Midbrain (tissue), 1 donor: ENCODE results near the gene TLL2.

ENCODE experiments used
- DNase-seq: peaks from one replicate; lab custom pipeline; 2025; lab: John Stamatoyannopoulos, UW

TLL2 gene

DNA sequence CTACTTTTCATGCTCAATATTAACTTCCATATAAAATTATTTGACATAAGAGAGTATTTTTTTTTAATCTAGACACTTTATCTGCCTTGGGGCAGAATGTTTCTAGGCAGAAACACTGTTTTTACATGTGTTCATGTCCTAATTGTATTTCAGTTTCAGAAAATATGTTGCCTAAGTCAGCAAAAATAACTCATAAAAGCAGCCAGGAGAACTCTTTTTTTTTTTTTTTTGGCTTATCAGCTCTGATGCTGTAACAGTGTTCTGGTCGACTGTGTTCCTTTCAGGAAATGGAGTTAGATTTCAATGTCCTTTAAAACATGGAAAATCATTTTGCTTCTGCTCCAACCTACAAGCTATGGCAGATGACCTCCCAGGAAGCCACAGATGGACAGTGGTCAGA is 91.7 kb downstream of the TLL2 start:
- no peak for DNase-seq

DNA sequence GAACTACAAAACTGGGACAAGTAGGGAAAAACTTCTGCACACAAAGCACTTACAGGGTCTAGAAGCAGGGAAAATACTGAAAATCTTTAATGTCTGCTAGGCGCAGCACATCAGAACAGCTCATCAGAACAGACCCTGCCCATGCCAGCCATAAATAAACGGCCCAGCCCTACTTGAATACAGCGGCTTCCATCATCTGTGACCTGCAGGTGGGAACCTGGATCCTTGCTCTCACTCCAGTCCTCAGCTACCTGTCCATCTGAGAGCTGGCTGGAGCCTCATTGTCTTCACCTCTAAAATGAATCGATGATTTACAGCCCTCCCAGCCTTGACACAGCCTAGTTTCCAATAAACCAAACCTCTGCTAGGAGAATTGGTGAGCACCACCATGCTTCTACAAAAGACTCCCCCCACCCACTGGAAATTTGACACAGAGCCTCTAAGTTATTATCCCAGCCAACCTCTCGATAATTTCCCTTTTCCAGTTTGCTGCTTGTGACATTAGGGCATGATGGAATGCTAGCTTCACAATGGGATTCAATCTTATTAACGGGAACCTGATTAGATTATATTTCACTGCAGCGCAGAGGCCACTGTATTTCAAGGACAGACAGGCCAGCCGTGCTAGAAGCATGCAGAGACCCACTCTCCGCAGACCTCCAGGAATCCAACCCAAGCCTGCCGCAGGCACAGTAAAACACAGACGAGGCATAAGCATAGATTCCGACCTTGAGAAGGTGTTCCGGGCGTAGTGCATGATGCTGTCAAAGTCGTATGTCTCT is 93.3 kb downstream of the TLL2 start:
- DNase-seq: no peak

DNA sequence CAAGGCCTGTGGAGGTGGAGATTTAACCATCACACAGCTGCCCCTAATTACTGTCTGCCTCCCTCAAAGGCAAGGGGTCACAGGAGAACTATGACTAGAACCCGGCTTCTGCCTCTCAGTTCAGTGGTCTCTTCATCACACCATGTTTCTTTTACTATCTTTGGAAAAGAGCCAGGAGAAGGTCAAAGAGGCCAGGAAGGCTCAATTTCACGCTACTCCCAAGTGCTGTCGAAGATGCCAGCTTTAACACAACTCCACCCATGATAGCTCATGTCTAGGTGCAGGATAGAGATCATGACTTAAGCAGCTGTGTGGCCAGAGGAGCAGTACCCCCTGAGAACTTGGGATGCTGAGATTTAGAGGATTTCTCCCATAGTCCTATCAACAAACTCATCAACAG is 94.4 kb downstream of the TLL2 start:
- no peak for DNase-seq

DNA sequence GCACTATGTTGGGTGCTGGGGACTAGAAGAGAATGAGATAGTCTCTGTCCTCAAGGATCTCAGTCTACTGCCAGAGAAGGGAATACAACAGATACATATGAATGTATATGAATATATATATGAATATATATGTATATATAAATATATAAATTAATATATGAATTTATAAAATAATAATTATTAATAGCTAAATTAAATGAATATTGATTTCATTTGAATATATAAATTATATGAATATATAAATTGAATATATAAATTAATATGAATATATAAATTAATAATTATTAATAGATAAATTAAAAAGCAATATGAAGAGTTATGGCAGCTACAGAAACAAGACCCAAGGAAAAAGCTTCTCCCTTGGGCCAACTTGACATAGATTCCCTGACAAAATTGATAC is 95.1 kb downstream of the TLL2 start:
- no peak for DNase-seq

DNA sequence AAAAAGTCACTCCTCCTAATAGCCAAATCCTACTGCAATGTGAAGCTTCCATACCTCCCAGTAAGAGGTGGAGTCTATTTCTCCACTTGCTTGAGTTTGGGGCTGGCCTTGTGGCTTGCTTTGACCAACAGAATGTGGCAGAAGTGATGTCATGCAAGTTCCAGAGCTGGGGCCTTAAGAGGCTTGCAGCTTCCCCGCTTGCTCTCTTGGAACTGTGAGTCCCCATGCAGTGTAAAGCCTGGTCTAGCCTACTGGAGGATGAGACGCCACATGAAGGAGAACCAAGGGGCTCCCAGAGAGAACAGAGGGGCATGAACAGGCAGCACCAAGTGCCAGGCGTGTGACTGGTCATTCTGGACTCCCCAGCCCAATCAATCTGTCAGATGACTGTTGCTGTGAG is 96.3 kb downstream of the TLL2 start:
- DNase-seq: no peak

DNA sequence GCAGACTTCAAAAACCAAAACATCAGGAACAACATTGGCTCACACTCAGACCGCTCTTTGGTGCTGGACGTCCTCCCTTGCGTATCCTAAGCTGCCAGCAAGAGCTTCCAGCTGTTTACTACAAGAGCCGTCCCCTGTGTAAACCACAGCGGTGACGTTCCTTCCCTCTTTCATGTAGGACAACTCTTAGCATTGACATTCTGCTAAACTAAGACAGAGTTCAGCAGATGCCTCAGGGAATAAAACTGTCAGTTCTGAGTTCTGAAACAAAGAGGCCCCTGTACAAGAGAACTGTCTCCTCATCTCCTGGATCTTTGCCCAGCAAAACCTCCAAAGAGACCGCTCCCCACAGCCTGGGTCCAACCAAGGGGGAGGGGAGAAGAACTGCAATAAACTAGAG is 97.1 kb downstream of the TLL2 start:
- DNase-seq: peak; percentile 25

DNA sequence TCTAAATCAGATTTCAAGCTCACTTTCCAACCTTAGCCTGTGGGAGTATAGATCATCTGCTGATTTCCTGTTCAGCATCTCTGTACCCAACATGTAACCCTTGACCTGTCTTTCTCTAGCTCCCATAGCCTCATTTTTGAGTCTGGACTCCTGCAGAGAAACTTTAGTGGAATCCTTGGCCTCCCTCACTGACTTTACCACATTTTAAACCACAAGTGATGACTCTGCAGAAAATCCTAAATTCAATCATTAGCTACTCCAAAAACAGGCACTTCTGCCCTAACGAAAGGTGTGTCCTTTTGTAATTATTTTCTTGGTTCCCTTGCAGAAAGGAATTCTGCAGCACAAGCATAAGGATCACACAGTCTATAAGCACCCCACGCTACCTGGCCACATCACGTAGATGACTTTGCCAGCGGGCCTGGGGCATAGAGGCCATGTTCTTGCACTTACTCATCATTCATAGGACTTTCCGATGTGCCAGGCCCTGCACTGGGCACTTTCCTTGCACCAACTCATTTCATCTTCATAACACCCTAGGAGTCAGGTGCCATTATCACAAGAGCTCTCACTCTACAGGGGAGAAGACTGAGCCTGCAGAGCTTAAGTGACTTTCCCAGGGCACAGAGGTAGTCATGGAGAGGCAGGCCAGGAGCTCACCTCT is 97.7 kb downstream of the TLL2 start:
- no peak for DNase-seq

DNA sequence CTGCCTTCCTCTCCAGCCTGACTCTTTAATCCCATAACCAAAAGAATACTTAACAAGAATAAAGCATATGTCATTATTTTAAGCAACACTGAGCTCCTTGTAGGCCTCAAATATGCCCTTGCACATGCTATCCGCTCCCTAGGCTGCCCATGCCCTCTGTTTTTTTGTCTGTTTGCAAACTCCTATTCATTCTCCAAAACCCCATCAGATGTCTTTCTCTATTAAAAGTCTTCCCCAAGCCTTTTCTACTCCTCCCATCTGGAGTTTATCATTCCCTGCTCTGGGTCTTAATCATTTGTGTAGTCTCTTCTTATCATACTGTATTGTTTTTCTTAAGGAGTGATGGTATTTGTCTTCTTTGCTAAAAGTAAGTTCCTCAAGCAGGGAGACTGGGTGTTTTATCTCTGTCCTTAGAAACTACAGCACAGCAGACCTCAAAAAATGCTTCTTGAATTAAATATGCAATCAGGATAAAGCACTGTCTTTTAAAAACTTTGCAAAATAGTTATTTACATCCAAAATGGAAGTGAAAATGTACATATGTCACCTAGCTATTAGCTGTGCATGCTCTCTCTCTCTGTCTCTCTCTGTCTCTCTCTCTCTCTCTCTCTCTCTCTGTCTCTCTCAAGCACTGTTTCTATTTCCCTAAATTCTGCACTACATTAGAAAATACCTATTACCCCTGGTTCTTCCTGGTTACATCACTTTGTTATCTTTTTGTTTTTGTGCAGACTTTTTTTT is 98.4 kb downstream of the TLL2 start:
- no peak for DNase-seq

DNA sequence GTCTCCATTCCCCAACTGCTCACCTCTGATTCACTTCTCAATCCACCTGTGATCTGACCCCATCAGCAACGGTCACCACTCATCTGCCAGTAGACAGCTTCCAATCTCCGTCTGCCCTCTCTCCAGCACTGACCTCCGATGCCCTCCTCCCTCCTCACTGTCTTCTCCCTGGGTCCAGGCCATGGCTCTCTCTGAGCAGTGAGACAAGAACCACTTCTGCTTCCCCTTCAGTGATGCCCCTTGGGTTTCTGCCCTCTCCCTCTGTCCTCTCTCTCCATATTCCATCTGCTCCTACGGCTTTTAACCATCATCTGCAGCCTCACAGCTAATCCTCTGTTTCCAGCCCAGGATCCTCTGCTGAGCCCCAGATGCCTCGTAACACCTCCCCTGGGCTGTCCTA is 99.4 kb downstream of the TLL2 start:
- no peak for DNase-seq

DNA sequence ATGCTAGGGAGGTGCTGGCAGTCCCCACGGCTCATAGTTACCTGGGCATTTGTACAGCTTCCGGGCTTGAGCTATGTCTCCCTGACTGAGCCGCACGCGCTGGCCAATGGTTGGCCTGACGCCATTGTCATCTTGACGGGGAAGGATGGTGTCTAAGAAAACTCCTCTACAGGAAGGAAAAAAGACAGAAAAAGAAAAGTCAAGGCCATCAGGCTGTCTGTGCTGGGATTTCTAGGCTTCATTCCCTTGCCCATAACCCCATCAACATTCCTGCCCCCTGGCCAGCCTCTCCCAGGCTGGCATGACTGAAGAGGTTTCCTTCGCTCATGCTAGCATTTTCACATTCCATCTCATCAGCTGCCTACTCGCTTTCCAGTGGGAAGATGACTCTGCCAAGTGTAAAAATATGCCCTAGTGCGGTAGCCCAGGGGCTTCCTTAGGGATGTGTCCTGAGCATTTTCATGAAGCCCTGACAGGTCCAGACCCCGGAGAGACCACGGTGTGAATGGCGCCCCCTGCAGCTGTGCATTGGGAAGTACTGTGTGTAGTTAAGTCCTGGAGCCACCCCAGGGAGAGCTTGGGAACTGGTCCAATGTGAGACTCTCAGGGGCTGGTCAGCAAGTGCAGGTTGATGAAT is 100.5 kb downstream of the TLL2 start:
- DNase-seq: no peak

DNA sequence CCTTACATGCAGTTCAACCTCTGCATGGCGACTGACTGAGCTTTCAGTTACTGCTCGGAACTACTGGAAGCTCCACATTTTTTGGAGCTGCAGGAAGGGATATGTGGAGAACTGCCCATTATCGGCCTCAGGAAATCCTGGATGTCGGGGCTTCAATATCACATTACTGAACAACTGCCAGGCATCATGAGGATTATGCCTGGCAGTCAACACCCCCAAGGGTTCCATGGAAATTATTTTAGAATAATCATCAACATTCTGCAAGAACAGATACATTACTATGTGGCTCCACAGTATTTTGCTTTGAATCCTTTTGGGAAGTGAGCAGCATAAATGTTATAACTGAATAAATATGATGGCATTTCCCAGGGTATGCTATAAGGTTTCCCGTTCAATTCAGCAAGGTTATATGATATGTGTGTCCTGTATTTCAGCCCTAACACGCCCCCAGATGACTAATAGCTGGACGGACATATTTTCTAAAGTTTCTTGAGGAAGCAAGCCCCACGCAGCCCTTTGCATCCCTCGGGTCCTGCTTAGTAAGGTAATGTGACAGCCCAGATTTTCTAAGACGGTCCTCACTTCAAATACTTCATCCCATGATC is 101.9 kb downstream of the TLL2 start:
- DNase-seq: no peak

DNA sequence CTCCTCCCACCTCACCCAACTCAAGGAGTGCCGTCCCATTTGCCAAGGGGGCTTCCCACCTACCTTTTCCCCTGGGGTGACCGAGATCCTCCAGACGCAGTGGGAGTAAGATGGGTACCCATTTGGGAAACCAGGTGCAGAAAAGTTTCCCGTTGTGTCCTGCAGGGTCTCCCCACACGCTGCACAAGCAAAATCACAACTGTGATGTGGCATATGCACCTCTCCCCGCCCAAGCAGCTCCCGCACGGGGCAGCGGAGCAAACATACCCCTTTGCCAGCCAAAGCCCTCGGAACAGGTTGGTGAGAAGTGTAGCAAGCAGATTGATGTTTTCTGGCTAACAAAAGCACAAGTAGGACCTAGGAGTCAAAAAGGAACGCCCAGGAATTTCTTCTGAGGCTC is 103.4 kb downstream of the TLL2 start:
- DNase-seq: no peak

DNA sequence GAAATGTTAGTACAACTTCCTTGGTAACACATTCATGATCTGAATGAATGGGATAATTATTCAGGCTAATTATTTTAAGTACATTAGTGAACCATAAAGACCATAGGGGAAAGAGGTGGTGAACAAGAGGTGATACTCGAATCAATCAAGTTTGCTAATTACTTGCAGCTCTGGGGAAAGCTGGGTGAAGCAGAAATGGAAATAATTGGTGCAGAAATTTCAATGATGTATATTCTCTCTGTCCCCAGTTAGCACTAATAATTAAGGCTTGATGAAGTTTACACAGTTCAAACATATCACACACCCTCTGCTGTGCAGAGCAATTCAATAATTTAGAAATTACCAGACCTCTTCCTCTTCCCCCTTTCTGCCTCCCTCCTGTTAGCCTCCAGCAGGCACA is 105.5 kb downstream of the TLL2 start:
- DNase-seq: no peak

DNA sequence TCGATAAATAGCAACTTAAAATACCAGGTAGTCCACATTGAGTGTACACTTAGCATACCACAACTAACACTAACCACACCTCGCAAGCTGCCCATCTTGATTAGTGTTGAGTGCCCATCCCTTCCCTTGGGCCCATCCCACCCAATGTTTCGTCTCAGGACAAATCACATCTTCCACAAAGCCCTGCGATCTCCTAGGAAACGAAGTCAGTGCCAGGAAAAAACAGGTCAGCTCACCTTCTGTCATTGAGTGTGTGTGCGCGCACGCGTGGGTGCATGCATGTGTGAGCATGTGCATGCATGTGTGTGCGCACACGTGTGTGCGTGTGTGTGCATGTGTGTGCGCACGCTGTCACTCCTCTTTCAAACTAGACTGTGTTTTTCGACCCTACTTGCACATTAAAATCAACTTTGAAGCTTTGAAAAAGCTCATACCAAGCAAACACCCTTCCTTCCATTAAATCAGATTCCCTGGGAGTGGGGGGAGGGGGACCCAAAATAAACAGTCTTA is 106.1 kb downstream of the TLL2 start:
- no peak for DNase-seq

DNA sequence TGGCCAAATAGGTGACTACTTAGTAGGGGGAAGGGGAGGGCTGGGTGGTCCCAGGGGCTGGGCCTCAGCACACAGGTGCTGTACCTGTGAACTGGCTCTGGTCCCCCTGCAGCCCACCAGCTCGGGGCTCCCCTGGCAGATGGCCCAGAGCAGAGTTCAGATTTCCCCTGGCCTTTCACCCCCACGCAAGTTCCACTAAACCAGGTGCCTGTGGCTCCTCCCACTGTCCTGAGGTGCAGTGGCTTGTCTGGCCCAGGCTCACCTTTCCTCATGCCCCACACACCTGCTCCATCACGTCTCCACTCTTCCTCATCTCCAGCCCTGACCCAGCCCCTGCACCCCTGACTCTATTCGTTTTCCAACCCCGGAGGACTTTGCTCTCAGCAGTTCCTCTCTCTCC is 107.6 kb downstream of the TLL2 start:
- DNase-seq: no peak

DNA sequence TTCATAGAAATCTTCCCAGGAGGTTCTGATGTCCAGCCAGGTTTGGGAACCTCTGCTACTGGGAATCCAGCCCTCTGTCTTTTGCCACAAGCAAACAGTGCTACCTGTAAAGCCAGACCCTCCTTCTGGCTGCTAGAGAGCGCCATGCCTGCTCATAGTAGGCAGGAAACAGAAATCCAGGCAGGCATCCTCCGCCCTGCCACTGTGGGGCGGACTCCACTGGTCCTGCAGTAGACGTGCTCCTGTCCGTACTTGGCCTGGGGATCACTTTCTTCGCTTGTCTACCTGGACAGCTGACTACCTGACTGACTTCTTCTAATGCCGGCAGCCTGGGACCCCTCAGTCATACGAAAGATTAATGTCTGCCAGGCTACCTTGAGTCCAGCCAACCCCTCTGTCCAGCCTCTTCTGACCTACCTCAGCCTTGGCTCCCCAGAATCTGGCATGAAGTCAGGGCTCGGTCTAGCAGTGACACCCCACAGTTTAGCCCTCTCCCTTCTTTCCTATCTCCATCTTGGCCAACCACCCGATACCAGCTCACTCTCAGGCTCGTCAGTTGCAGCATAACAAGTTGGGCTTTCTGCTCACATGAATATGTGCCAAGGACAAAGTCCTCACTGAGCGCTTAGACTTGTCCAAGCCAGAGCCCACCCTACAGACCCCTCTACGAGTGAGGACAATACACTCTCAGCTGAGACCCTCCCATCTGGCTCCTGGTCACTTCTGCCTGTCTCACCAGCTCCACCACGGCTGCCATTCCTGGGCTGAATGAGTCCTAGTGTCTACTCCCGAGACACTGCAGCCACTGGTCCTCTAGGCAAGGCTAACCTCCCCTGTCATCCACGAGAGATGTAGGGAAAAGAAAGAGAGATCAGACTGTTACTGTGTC is 111.1 kb downstream of the TLL2 start:
- no peak for DNase-seq

DNA sequence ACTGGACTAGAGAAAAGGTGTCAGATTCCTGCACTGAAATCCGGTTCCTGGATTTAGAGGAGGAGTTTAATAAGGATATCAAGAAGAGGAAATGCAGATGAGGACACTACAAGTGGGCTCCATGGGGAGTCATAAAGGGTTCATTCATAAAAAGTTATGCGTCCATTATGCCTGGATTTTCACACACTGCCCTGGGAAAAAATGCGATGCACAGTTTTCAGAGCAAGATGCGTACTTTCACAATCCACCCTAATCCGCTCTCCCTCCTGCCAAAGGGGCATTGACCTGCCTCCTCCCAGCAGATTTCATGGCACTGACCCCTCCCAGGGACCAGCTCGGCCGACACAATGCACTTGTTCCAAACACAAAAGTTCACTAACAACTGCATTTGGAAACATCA is 112.7 kb downstream of the TLL2 start:
- DNase-seq: peak; percentile 57

DNA sequence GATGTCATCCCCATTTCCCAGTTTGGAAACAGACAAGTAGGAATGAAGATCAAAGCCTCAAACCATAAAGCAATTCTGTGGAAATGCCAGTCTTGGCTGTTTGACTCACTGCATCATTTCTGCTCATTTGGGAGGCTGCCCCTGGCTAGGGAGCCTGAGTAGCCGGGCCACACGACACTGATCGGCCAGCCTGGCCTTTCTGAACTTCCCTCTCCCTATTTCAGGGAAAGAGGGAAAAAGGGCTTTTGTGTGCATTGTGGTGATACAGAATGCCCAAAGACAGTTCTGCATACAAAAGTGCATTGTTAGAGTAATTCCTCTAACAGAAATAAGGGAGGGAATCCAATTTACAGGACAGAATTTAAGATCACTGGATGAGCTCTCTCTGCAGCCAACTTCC is 113.3 kb downstream of the TLL2 start:
- peak; percentile 69 for DNase-seq

DNA sequence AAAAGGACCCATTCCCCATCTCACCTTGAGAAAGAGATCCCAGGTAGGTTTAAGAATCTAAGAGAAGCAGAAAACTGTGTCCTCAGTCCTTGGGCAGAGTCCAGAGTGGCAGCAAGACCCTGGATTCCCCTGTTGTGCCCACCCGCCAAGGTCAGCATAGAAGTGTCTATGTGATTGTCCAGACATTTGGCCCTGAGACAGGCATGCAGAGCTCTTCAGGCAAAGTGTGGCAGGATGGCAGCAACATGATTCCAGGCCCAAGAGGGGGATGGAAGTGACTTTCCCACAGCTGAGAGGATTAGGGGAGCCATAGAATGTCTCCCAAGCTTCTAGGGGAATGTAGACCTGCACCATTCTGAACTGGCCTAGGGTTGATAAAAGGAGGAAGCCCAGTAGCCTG is 115.8 kb downstream of the TLL2 start:
- DNase-seq: no peak

DNA sequence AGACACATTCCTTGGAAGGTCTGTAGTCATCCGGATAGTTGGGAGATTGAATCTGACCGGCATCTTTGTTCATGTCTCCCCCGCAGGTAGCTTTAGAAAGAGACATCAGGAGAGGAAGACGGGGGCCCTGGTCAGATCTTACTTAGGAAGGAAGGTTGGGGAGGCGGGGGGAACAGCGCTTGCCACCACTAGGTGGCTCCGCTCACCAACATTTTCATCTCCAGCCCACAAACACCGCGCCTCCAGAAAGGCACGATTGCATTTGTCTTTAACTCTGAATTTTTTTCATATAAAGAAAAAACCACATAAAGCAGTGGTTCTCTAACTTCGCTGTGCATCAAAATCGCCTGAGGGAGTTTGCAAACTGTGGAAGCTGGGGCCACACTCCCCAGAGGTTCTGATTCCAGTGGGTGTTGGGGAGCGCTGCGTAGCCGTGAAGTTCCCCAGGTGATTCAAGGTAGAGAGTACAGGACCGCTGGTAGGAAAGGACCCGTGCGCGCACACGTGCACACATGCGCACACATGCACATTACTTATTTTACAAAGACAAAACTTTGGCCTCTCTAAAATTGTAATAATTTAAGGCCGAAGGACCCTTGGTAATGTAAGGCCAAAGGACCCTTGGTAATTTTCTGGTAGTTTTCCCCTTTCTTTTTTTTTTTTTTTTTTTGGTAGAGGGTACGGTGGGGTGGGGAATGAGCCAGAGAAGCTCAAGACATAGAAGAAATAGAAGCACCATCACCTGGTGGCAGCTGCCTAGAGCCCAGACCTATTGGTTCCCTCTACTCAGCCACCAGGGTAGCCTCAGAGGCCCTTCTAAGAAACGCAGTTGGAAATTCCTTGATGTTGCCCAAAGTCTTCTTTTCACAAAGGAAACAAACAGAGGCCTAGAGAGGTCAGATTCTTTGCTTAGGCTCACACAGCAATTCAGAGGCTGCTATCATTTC is 117.5 kb downstream of the TLL2 start:
- peak; percentile 85 for DNase-seq
